ENCODE results near the gene PDX1.

The PDX1 gene

DNA sequence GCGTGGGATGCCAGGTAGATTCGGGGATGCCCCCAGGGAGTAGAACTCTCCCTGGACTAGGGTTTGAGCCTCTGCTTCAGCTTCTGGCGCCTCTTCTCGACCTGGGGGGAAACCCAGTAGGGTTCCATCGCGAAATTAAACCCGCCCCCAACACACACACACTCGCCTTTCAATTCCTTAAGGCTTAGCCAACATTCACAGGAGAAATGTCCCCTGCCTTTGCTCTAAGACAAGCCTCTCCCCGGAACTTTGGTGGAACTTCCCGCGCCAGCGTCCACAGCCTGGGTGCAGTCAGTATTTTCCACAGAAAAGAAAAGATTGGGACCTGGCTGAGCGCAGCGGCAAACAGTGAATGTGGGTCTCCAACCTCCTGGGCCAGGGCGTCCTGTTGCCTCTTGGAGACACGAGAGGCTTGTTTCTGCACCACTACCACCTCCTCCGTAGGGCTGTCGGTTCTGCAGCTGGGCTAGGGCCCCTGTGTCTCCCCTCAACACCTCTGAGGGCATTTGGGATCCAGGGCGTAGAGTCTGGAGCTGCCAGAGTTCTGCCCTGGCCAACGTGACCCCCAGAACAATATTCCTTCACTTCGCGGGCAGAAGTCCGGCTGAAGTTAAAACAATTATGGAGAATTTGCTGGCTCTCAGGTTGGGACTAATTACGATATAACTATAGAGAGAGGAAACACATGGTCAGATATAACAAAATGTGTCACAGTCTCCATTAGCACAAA, 3.2 kb downstream of the PDX1 start:
- no peak for DNase-seq (ENCODE audit: low spot score)

DNA sequence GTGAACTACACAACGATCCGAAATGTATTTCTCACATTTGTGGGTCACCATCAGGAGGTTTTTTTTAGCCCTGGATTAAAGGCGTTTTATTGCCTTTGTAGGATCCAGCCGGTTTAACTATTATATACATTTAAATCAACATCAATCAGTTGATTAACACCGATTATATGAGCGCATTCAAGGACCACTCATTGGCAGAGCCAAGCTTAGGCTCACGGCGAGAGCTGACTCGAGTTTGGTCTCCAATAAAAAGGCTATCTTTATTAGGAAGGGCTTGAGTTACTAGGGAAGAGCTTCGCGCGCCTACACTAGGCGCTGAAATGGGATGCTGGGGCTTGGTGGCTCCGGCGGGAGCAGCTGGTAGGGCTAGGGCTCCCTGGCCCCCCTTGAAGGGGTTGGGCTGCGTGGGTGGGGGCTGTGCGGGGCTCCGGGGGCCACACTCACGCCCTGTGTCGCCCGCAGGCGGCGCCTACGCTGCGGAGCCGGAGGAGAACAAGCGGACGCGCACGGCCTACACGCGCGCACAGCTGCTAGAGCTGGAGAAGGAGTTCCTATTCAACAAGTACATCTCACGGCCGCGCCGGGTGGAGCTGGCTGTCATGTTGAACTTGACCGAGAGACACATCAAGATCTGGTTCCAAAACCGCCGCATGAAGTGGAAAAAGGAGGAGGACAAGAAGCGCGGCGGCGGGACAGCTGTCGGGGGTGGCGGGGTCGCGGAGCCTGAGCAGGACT, 4.2 kb downstream of the PDX1 start:
- DNase-seq (ENCODE audit: low spot score) = no peak

DNA sequence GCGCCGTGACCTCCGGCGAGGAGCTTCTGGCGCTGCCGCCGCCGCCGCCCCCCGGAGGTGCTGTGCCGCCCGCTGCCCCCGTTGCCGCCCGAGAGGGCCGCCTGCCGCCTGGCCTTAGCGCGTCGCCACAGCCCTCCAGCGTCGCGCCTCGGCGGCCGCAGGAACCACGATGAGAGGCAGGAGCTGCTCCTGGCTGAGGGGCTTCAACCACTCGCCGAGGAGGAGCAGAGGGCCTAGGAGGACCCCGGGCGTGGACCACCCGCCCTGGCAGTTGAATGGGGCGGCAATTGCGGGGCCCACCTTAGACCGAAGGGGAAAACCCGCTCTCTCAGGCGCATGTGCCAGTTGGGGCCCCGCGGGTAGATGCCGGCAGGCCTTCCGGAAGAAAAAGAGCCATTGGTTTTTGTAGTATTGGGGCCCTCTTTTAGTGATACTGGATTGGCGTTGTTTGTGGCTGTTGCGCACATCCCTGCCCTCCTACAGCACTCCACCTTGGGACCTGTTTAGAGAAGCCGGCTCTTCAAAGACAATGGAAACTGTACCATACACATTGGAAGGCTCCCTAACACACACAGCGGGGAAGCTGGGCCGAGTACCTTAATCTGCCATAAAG, 4.8 kb downstream of the PDX1 start:
- no peak for DNase-seq (ENCODE audit: low spot score)

DNA sequence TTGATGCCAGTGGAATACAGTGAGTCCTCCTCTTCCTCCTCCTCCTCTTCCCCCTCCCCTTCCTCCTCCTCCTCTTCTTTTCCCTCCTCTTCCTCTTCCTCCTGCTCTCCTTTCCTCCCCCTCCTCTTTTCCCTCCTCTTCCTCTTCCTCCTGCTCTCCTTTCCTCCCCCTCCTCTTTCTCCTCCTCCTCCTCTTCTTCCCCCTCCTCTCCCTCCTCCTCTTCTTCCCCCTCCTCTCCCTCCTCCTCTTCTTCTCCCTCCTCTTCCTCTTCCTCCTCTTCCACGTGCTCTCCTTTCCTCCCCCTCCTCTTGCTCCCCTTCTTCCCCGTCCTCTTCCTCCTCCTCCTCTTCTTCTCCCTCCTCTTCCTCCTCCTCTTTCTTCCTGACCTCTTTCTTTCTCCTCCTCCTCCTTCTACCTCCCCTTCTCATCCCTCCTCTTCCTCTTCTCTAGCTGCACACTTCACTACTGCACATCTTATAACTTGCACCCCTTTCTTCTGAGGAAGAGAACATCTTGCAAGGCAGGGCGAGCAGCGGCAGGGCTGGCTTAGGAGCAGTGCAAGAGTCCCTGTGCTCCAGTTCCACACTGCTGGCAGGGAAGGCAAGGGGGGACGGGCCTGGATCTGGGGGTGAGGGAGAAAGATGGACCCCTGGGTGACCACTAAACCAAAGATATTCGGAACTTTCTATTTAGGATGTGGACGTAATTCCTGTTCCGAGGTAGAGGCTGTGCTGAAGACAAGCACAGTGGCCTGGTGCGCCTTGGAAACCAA, 5.6 kb downstream of the PDX1 start:
- no peak for DNase-seq (ENCODE audit: low spot score)

DNA sequence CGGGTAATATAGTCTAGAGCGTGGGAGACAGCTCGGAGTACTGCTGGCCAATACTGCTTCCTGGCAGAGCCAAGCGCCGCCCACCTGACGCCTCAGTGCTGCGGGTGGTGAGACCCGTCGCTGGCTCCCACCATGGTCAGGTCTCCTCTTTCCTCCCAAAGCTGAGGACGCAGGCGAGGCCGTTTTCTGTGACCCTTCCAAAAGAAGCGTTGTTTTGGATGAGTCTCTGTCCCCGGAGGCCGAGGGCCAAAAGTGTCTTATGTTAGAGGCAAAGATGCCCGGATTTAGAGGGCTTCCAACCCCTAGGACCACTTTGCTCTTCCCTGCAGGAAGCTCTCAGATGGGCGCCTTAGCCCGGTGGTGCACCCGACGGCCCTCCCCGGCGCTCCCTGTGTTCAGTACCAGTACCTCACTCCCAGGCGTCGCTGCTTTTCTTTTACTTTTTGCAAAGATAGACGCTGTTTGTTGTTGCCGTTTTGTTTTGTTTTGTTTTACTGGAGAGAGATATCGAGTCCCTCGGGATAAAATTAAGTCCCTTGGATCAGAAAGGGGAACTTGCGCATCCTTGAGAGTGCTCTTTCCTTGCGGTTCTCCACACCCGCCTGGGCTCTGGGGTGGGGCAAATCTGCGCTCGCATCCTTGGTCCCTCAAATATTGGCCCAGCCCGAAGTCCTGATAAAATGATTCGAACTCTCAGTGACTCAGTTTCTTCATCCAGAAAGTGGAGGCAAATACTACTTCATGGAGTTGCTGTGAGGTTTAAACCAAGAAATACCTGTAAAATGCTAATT, 7.0 kb downstream of the PDX1 start:
- DNase-seq (ENCODE audit: low spot score) = no peak

DNA sequence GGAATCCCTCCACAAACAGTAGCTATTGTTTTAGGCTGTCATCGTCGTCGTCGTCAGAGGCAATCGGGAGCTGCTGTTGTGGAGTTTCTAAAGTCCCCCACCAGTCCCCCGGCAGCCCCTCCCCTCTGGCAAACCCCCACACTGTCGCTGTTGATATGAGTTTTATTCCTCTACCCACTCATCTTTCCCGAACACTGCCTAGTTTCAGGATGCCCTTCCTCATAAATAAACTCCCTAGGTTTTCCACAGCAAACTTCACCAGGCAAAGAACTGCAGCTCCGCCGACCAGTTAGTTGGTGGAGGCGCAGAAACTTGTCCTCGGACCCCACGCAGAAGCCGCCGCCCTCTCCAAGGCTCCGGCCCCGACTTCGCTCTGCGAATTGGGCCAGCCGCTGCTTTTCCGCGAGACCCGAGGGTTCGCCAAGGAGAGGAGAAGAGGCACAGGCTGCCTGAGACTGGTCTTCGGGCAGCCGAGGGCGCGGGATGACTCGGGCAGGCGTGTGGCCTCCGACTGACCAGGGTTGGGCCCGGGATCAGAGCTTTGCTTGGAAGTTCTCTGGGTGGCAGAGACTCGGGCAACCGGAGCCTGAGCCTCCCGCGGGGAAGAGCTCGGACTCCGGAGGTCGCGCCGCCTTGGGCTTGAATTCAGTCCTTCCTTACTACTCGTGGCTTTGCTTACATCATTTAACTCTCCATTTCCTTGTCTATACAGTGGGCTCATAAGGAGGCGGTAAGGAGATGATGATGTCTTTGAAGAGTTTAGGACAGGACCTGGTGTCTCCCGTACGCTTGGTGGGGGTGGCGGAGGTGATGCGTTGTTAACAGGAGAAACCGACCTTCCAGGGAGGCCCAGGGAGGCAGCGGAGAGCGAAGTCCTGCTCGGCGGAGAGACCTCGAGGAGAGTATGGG, 7.9 kb downstream of the PDX1 start:
- DNase-seq (ENCODE audit: low spot score) = no peak

DNA sequence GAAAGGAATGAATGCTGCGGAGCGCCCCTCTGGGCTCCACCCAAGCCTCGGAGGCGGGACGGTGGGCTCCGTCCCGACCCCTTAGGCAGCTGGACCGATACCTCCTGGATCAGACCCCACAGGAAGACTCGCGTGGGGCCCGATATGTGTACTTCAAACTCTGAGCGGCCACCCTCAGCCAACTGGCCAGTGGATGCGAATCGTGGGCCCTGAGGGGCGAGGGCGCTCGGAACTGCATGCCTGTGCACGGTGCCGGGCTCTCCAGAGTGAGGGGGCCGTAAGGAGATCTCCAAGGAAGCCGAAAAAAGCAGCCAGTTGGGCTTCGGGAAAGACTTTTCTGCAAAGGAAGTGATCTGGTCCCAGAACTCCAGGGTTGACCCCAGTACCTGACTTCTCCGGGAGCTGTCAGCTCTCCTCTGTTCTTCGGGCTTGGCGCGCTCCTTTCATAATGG, 8.6 kb downstream of the PDX1 start:
- DNase-seq (ENCODE audit: low spot score) = no peak

DNA sequence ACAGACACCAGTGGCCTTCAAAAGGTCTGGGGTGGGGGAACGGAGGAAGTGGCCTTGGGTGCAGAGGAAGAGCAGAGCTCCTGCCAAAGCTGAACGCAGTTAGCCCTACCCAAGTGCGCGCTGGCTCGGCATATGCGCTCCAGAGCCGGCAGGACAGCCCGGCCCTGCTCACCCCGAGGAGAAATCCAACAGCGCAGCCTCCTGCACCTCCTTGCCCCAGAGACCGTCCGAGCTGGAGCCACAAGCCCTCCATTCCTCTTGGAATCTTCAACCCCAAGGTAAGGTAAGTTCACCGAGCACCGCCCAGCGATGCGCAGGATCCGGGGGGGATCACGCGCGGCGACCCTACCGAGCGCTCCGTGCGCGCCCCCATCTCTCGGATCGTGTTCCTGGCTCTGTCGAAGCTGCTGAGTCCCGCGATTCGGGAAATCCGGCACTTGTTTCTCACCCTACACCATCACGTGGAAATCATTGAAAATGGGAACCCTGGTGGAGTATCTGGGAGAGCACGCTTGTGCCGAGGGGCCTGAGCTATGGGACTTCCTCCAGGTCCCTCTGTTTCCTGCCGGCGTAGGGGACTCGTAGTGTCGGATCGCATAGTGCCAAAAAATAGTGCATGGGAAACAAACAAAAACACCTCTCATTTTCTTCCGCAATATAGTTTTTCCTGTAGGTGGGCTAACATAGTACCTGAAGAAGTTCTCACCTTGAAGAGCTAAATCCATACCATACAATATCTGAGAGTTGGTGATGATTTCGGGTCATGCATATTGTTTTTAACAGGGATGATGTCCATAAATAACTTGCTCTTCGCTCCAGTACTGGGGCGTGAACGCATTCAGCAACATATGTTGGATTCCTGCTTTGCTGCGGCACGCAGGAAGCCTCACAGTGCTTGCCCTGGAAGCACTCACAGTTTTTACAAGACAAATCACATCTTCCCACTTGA, 9.3 kb downstream of the PDX1 start:
- no peak for DNase-seq (ENCODE audit: low spot score)

DNA sequence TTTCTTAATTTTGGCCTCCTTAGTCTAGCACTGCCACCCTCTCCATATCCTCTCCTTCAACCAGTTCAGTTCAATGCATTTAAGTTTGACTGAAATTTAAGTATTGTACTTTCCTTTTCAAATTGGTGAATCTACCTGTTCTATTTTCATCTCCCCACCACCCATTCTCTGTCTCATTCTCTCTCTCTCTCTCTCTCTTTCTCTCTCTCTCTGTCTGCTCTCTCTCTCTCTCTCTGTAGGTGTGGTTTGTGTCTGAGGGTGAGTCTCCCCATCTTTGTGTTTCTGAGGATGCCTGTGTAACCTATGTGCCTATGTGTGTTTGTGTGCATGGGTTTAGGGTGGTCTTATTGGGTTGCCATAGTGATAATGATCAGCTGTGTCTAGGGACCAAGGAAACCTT, 10.1 kb downstream of the PDX1 start:
- no peak for DNase-seq (ENCODE audit: low spot score)

DNA sequence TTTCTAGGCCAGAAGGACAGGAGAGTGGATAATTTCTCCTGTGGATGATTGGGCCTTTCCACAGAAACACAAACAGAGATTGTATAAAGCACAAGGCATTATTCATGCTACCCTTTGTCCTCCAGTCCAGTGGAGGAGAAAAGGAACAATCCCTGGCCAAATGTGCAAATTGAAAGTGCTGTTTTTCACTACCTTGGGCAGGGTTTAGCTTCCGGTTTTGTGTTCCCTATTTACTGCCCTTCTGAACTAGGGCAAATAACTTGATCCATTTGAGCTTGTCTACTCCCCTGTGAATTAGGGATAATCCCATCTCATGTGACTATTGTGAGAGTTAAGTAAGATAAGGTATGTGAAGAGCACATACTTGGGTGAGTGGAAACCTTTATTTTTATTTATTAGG, 13.3 kb downstream of the PDX1 start:
- no peak for DNase-seq (ENCODE audit: low spot score)

DNA sequence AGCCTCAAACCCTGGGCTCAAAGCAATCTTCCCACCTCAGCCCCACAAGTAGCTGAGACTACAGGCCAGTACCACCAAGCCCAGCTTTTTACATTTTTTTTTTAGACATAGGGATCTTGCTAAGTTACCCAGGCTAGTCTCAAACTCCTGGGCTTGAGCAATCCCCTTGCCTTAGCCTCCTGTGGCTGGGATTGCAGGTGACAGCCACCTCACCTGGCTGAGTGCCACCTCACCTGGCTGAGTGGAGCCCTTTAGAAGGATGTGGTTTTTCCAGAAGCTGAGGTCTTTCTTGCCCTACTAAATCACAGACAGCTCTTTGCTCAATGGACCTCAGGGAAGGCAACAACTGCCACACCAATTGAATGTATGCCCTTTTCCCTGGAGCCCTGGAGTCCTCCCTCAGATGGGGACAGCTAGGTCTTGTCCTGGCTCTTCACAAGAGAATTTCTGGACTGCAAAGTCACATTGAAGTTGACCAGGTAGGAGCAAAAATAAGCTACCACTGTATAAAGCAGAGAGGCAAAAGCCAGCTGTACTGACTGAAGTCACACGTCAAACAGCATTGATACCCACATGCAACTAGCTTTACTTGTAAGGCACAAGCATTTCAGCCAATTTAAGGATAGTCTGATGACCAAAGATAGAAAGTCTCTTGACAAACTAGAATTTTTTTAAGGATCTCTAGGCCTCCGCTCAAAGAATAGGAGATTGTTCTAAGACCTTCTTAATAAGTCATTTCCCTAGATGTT, 14.0 kb downstream of the PDX1 start:
- no peak for DNase-seq (ENCODE audit: low spot score)

DNA sequence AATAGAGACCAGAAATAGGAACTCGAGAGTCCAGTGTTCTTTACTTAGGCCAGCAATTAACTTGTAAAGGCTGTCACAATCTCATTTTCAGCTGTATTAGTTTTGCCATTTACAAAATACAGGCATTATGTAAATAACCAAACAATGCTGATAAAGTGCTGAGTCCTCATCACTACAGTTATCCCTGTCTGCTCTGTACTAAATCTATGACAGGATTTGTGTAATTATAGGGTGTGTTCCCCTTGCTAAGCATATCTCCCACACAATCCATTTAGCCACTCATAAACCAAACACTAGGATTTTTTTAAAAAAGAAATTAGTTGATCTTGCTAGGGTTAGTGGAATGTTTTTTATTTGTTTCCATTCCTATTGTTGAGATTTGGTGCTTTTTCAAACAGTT, 23.2 kb downstream of the PDX1 start:
- DNase-seq (ENCODE audit: low spot score) = no peak

DNA sequence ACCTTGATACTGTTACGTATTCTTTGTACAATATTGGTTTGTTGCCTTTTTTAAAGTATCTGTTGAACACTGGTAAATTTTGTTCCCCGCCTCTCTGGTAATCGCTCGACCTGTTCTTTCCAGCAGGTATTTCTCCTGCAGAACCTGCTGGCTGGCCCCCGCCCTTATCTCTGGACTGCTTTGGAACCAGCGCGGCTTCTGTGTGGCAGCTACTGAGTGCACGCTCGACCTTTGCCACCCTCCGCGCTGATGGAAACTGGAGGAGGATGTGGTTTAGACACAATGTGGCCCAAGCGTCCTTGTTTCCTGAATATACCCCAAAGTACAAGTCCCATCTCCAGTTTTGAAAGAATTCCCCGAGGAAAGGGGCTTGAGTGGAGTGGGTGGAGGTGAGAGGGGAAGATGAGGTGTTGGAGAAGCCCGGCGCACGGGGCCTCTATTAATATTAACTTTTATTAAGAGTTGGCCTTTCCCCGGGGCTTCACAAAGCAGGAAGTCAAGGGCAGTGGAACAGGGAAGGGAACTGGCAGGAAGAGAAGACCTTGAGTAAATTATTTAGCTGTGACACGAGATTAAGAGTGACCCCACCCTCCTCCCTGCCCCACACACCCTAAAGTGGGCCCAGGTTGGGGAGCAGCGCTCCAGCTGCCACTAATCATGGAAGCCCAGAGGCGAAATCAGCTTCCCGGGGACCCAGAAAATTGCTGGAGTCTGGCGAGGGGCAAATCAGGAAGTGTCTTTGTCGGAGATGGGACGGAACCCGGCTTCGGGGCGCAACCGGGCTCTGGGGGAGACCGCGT, 33.3 kb downstream of the PDX1 start:
- DNase-seq (ENCODE audit: low spot score) = no peak

DNA sequence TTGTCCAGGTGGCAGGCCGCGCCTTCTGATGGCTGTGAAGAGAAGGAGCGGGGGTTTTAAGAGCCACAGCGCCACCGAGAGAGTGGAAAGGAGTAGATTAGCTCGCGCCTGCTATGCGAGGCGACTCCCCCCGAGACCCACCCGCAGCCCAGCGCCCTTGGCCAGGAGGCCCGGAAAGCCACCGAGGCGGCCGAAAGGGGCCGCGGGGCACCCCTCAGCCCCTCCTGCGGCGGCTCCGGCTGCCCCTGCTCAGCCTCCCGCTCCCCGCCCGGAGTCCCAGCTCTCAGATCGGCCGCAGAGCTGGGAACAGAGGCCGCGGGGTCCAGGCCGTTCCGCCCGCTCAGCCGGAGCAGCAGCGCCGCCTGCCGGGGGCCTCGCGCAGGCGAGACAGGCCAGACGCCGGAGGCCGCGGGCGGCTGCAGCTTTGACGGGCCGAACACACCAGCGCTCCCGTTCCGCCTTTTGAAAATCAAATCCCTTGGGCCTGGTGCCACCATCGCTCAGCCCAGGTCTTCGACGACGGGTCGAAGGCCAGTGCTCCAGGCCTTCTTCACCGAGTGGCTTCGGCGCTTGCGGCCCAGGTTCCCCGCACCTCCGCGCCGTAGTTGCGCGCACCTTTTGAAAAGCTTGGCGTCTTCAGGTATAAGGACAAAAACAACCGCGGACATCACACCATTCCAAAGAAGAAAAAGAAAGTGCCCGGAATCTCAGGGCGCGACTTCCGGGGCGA, 34.0 kb downstream of the PDX1 start:
- DNase-seq (ENCODE audit: low spot score) = peak; percentile 81

DNA sequence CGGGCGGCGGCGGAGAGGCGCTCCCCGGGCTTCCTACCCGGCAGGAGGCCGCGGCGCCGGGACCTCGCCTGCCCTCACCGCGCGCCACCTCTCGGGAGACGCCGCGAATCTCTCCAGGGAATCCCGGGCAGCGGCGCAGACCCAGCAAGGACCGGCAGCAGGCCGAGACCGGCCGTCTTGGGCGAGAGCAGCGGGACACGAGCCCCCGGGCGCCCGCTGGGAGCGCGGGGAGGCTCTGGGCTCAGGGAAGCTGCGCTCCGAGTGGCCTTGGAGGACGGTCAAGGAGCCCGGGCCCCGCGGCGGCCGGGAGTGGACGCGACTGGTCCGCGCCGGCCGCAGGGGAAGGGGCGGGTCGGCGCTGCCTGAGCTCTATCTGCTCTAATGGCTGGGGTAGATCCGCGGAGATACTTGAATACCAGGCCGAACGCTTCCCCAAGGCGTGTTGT, 34.6 kb downstream of the PDX1 start:
- no peak for DNase-seq (ENCODE audit: low spot score)

DNA sequence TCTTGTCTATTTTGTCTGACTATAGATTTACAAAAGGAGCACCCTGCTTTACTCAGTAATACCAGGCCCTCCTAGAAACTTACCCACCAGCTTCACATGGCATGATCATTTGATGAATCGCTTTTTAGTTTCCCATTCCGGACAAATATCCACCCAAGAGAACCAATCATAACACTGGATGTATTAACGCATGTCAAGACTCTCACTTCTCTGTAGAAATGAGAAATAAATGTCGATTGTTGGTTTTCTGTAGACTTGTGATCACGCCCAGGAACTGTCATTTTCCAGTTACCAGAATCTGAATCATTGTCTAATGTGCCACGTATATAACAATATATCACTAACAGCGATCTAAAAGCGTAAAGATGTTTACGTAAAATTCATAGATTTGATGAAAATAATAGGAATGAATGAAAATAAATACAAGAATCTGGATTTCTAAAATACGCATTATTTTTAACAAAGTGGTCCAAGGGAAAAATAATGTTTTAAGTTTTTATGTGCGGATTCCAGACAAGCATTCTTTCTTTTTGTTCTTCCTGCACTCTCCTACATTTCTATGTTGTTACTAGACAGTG, 35.3 kb downstream of the PDX1 start:
- DNase-seq (ENCODE audit: low spot score) = no peak
